Stimulated activated CD4-positive, alpha-beta T cell treated with anti-CD3 and anti-CD28 coated beads, Interleukin-4, amount 100 ng/mL, for 48 hours (primary cell): ENCODE measurements around the gene PLAC1.

Experiments
- DNase-seq, 2 donors: peaks; one replicate each; pipeline ENCODE4 v3.0.0-alpha.2; 2020; ENCODE audit warnings: low read depth in 2 of 2

The PLAC1 gene

DNA sequence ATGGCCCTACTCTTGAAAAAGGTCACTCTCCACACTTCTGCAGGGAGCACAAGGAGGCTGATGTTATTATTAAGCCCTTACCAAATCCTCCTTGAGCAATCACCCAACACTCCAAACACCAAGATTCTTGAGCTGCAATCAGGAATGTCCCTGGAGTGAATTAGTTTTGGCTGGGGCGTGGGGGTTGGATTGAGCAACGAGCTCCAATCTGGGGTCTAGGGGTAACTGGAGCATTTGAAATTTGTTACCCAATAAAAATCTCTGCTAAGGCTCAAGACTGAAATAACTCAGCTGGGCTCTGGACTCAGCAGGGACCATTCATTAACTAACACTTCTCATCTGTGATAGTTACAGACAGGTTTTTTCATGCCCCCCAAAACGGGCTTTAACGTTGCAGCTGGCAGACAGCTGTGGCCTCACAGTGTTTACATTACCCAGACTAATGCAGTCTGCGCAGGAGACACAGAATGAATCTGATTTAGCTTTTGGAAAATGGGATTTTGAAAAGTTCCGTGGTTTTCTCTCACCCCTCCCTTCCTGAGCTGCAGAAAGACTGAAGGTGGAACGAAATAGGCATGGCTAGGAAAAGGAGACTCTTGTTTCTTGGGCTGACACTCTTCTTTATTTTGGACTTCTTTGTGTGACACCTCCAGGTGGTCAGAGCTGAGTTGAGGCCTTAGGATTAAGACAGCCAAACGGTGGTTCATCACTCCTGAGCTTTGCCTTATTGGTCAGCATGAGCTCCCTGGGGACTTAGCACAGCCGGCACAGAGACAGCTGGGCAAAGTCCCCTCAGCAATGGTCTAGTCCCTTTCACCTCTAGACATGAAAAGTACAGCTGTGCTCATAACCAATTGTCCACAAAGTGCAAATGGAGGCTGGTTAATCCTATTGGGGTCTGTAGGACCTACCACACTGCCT lies 26.6 kb downstream of the PLAC1 start:
- no peak for DNase-seq

DNA sequence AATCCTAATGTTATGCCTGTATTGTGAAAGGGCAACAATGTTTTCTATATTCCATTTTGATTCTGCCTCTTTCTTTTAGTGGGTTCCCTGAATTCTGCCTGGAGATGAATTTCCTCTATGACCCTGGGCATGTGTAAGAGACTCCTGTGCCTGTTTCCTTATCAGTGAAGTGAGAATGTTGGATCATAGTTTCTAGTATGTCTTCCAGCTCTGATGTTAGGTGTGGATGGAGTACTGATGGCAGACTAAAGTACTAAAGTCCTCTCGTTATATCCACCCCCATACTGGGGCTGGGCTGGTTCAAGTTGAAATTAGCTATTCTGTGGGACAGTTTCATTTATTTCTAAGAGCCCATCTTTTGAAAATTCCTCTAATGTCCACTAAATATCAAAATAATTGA lies 29.6 kb downstream of the PLAC1 start:
- DNase-seq, result no peak

DNA sequence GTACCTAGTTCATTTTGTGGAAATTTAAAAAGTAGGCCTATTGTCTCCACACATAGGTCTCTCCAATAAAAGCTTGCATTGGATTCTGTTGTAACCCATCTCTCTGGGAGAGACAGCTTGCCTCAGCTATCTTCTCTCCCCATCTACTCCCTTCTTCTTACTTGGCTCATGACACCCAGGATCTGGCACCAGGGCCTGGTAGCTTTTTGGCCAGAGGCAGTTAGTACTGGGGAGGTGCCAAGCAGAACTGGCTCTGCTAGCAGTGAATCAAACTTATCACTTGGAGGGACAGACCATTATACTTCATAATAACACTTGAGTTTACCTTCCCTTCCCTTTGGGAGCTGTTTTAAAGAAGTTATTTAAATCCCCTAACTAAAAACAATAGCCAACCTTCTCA lies 31.8 kb downstream of the PLAC1 start:
- DNase-seq, result no peak

DNA sequence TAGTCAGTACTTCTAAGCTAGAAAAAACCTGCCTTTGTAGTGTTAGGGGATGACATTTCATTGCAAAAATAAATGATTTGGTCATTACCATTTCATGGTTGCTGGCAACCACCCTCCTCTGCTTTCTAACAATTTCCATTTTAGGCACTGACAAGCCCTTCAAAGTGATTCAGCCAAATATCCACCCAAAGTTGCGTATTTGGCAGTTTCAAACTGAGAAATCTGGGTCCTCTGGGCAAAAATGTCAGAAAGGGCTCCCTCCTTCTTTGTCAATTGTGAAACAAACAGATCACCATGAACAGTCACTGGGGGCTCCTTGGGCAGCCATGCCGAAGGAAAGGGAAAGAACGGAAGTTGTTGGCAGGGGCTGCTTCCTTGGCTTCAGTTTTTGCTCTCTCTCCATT lies 33.0 kb downstream of the PLAC1 start:
- DNase-seq, result no peak

DNA sequence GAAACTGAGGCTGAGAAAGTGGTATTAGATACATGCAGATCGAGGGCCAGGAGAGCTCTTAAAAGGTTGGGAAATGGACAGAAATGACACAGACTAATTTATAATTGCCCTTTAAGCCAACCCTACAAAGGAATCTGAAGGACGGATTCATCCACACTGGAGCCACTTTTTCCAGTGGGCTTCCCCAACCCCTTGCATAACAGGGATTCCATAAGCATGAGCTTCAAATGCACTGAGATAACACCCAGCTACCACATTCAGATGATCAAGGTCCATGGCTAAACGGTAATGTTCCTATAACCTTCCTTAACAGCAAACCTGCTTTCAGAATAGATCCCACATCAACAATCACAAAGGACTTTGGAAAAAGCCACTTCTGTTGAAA lies 34.2 kb downstream of the PLAC1 start:
- no peak for DNase-seq

DNA sequence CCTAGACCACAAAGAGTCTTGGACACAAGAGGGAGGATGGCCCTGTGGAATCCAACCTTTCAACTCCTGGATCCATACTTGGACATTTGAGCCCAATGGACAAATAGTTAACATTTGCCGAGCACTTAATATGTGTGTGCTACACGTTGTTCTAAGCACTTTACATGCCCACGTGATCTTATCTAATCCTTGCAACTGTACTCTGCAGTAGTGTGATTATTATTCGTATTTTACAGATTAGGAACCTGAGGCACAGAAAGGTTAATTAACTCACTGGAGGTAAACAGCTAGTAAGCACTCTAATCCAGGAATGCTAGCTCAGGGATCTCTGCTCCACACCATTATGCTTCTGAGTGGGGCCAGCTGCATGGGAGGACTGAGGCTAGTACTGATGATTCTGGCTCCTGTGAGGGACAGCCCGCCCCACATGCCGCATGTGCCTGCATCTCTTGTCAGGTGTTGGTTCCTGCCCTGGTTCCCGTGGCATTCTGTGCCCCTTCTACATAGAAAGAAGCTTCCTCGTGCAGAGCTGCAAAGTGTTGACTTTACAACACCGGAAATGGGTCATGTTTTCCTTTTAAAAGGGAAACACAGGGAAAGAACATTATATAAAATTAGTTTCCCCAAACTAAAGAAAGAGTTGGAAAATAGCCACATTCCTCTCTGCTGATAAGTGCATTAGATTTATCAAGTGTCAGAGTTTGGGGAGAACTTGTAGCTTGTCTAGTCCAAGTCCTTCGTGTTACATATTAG lies 34.8 kb downstream of the PLAC1 start:
- DNase-seq, result no peak

DNA sequence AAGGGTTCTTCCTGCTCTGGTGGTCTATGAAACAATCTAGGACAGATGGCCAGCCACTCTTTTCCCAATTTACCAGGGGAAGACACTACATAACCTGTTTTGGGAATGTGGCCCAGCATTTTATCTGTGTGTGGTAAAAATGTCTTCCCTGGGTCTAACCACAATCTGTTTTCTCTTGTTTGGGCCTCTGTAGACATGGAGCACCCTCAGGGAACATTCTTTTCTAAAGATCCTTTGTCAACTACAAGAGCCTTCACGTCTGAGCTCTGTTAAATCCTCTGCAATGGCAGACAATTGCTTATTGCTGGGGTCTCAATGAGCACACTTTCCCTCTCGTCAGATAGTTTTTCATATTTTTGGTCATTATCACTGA lies 35.5 kb downstream of the PLAC1 start:
- DNase-seq, result no peak

DNA sequence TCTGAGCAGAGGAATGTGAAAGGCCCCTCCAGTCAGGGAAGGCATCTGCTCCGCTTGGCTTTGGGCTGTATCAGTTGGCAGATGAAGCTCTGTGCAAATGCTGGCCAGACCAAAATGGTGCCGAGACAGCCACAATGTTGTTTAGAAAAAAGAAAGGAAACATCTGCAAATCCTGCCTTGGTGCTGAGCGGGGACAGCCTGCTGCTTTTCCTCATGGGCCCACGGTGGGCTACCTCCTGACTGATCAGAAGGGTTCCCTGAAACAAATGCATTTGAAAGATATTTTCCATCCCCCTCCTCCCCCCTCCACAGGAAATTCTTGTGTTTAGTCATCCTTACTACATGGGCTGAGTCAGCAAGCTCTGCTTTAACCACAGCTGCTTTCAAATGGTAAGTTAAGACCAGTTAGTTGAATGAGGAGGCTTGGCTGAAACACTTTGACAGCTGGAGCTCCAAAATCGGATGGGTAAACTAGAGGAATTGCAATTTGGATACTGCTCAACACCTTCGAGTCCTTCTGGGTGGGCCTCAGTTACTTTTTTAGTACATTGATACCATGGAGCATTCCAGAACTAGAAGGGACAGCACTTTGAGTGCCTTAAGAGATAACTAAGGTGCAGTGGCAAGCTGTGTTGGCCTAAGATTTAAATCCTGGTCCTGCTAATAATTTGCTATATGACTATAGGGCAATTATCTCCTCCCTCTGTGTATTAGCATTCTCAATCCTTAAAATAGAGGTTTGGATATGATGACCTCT lies 36.0 kb downstream of the PLAC1 start:
- DNase-seq, result no peak

DNA sequence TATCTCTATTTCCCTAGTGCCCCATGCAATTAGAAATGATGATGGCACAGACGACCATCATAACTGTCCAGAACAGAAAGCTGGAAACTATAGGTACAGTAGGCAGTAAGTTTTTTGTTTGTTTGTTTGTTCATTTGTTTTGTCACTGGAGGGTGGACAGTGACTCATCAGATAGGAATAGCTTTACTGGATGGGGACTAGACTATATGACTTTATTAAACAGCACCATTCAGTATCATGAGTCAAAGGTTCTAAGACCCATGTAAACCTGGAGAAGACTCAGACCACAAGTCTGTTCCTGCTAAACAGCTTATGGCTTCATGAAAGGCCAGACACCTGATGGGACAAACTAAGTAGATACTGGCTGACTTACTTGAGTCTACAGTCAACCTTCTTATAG lies 38.4 kb downstream of the PLAC1 start:
- DNase-seq, result no peak

DNA sequence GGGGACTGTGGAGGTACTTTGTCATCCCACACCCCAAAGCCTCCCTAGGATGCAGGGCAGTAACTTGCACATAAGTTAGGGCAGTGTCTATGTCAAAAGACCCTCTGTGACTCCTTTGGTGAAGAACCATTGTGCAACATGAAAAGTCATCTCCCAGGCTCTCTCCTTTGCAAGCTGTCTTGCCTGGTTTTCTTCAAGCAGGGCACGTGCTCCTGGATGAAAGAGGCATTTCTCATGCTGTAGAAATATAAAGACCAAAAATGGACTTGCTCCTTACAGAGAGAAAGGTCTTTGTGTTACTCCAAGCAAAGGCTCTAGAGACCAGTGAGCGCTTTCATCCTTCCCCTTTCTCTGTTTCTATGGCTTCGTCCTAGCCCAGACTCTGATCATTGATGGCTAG lies 44.9 kb downstream of the PLAC1 start:
- no peak for DNase-seq

DNA sequence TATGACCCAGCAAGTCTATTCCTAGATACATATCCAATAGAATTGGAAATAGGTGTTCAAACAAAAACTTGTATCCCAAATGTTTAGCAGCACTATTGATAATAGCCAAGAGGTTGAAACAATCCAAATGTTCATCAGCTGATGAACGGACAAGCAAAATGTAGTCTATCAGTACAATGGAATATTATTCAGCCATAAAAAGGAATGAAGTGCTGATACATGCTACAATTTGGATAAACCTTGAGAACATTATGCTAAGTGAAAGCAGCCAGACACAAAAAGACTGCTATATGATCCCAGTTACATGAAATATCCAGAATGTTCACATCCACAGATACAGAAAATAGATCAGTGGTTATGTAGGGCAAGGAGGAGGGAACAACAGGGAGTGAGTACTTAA lies 50.1 kb downstream of the PLAC1 start:
- no peak for DNase-seq

DNA sequence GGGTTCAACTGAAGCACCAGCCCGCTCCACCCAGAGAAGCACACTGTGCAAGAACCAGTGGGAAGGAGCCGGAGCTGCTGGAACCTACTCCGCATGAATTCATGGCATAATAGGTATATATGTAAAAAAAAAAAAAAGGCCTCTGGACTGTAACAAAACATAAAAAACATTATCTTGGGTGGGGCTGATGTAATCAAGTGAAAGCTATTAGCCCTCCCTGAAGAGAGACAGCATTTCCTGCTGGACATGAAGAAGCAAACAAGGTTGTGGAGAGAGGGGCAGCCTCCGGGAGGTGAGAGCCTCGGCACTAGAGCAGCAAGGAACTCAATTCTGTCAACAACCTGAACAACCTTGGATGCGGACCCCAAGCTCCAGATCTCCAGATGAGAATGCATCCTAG lies 50.7 kb downstream of the PLAC1 start:
- no peak for DNase-seq

DNA sequence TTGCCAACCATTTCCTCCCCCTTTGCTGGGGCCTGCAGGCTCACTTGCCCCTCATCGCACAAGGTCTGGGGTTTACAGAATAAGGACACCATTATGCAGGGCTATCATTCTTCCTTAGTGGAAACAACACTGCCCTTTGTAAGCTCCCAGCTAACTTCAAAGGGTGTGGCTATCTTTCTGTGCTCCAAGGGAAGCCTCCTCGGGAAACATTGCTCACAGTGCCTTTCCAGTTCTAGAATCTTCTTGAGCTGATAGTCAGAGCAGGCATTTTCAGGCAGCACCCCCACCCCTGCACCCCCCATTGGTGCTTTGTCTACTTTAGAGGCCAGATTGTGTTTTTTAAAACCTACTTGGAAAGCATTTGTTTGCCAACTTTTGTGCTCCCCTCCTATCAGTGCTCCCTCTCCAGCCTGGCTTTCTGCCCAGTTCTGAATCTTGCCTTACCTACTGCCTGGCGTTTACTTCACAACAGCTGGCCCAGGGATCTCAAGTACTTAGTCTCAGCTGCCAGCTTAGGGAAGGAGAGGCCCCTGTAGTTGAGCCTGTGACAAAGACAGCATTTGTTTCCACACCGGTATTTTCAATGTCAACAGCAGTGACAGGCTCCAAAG lies 53.5 kb downstream of the PLAC1 start:
- no peak for DNase-seq

DNA sequence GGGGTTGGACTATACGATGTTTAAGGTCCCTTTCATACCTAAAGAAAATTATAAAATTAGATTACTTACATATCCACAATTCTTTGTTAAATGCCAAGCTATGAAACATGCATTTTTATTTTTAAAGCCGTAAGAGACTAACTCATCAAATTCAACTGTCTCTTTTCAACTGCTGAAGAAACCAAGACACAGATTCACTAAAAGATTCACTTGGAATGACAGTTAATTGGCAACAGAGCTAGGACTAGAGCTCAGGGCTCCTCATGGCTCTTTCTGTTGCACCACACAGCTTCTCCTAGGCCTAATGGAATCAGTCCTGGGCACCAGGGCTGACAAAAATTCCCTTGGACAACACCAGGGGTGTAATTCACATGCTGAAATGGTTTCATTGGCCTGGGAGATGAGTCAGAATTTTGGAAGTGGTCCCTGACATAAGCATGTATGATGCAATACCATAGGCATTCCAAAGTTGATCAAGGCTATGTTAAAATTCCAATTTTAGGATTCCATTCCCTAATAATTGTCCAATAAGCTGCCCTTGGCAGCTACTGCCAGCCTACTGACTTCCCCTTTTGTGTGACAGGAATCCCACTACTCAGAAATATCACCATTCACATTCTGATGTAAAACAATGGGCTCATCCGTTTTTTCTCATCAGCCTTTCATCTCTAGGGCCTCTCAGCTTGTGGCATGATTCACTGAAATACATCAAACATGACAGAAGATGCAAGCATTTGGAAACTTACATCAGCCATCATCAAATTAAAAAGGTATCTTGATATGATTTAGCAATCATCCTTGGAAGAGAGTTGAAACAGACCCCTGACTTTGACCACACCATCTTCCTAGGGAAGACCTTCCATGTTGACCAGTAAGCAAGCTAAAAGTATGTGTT lies 54.2 kb downstream of the PLAC1 start:
- DNase-seq, result no peak

DNA sequence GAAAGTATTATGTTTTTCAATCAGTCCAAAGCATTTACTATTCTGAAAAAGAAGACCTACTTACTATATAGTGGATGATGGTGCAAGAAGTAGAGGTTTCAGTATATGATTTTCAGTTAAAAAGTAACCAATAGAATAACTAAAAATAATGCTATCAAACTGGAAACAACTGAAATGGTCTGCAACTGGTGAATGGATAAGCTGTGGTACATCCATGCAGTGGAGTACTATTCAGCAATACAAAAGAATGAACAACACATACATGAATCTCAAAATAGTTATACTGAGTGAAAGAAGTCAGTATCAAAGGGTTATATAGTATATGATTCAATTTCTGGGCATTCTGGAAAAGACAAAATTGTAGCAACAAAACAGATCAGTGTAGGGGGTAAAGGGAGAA lies 55.9 kb downstream of the PLAC1 start:
- DNase-seq, result no peak

DNA sequence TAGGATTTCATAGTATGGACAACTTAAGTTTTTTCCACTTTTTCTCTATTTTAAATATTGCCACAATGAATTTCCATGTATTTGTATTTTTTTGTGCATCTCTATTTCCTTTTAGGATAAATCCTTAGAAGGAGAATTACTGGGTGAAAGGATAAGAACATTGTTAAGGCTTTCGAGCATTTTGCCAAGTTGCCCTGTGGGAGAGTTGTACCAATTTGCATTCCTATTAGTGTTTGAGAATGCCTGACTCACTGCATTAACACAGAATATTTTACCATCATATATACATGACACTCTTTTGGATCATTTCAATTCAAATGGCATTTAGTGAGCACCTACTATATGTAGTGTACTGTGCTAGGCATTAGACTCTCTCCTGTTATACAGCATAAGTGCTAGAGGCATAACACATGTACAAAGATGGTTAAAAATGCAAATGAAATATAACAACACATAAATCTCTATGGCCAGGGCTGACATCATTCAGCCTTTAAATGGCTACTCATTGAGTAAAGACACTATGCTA lies 57.0 kb downstream of the PLAC1 start:
- DNase-seq, result no peak

DNA sequence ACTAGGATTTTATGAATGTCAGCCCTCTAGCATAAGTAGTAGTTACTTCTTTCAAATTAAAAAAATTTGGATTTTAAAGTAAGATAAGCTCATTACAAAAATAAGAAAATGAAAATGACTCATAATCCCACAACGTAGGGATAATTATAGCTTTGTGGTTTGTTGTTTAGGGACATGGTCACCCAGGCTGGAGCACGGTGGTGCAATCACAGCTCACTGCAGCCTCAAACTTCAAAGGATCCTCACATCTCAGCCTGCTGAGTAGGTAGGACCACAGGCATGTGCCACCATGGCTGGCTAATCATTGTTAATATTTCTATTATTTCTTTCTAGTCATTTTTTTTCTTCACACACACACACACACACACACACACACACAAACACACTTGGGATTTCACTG lies 57.6 kb downstream of the PLAC1 start:
- DNase-seq, result no peak

DNA sequence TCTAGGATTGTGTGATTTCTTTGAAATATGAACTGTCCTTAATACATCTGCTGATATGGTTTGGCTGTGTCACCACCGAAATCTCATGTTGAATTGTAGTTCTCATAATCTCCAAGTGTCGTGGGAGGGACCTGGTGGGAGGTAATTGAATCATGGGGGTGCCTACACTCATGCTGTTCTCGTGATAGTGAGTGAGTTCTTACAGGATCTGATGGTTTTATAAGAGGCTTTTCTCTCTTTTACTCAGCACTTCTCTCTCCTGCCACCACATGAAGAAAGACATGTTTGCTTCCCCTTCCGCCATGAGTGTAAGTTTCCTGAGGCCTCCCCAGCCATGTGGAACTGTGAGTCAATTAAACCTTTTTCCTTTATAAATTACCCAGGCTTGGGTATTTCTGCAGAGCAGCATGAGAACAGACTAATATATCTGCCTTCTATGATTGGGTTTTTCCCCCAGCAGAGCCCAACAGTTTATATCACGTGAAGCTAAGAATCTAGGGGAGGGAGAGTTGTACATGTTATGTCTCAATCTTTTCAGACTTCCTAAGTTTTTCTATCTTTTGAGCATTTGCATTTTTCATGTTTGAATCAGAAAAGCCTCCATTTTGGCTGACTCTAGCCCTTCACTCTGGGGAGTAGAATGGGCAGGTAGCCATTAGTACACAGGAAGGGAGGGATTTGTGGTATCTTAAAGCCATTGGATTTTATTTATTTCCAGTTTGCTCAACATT lies 58.9 kb downstream of the PLAC1 start:
- peak in 1 of 2 donors; percentile 25 for DNase-seq

DNA sequence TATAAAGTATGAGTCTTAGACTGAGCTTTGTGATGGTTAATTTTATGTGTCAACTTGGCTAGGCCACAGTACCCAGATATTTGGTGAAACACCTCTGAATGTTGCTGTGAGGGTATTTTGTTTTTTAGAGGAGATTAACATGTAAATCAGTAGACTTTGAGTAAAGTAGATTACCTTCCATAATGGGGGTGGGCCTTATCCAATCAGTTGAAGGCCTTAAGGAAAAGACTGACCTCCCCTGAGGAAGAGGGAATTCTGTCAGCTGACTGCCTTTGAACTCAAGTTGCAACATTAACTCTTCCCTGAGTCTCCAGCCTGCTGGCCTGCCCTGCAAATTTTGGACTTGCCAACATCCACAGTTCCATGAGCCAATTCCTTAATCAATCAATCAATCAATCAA lies 66.0 kb downstream of the PLAC1 start:
- DNase-seq, result no peak

DNA sequence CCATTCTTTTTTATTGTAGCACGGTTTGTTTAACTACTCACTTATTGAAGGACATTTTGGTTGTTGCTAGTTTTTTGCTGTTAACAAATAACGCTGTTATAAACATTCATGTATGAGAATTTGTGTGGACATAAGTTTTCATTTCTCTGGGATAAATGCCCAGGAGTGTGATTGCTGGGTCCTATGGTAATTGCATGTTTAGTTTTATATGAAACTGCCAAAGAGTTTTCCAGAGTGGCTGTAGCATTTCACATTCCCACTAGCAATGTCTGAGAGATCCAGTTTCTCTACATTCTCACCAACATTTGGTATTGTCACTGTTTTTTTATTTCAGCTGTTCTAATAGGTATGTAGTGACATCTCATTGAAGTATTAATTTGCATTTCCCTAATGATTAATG lies 66.8 kb downstream of the PLAC1 start:
- no peak for DNase-seq
